Caco-2 (cell line): ENCODE results near the gene TTC33. TPM values are rescaled to one million over a fixed set of nuclear protein-coding genes. Genes with fewer than 3 reads are reported as not detected.
"Not testable (repeated sequence)": the region's sequence is repeated elsewhere in the genome, so short reads cannot be mapped to it uniquely, and the experiment has no call there.

ENCODE experiments used
- BruUV-seq: library from RNA; stranded (reverse); fragments of 400-500 nt; replicated peaks from 2 replicates; lab custom pipeline; 2021; lab: Mats Ljungman, UMichigan
- CTCF ChIA-PET: fragments of 300-600 bp; sonication (Branson Sonifier 250); formaldehyde crosslinking; loops from one replicate; lab custom pipeline; 2022; ENCODE audit warnings: antibody characterized with exemption; lab: Charles Lee
- POLR2A ChIA-PET: fragments of 300-600 bp; sonication (Branson Sonifier 250); formaldehyde crosslinking; loops from one replicate; lab custom pipeline; 2022; ENCODE audit warnings: antibody characterized with exemption; lab: Charles Lee
- DNase-seq, 2 experiments: peaks; one replicate each; pipeline versions ENCODE4 v3.0.0 to v3.0.0-alpha.2; 2020 to 2022
- H3K27me3 ChIP-seq: replicated peaks from 2 replicates; pipeline ENCODE4 v1.6.0; 2011; ENCODE audit warnings: low read length; ENCODE audit not compliant: control insufficient read depth, insufficient read depth
- H3K36me3 ChIP-seq: 2 replicates; pipeline ENCODE4 v1.5.1; 2011; ENCODE audit warnings: low read length; ENCODE audit not compliant: control insufficient read depth, insufficient read depth
- H3K4me1 ChIP-seq: fragments of 250-450 bp; sonication (Bioruptor Pico); 2 replicates; pipeline ENCODE4 v1.5.1; 2020; ENCODE audit warnings: mild to moderate bottlenecking
- H3K4me3 ChIP-seq: 2 replicates; pipeline ENCODE4 v1.5.1; 2011; ENCODE audit warnings: low read depth, mild to moderate bottlenecking, control low read depth, low read length
- H3K9me3 ChIP-seq: fragments of 250-450 bp; sonication (Bioruptor Pico); 2 replicates; pipeline ENCODE4 v1.5.1; 2020; ENCODE audit warnings: mild to moderate bottlenecking, moderate library complexity
- H3K27ac Mint-ChIP-seq: one replicate; pipeline ENCODE4 v1.8.0; 2022; ENCODE audit warnings: mixed read lengths; ENCODE audit not compliant: unreplicated experiment
- H3K27me3 Mint-ChIP-seq: one replicate; pipeline ENCODE4 v1.8.0; 2022; ENCODE audit warnings: mixed read lengths; ENCODE audit not compliant: insufficient read depth, unreplicated experiment
- H3K36me3 Mint-ChIP-seq: one replicate; pipeline ENCODE4 v1.8.0; 2022; ENCODE audit warnings: mild to moderate bottlenecking, mixed read lengths; ENCODE audit not compliant: insufficient read depth, unreplicated experiment
- H3K4me1 Mint-ChIP-seq: one replicate; pipeline ENCODE4 v1.8.0; 2022; ENCODE audit warnings: low read depth, mixed read lengths; ENCODE audit not compliant: unreplicated experiment
- H3K4me3 Mint-ChIP-seq: one replicate; pipeline ENCODE4 v1.8.0; 2022; ENCODE audit warnings: mild to moderate bottlenecking, moderate library complexity, mixed read lengths; ENCODE audit not compliant: unreplicated experiment
- H3K9me3 Mint-ChIP-seq: one replicate; pipeline ENCODE4 v1.8.0; 2022; ENCODE audit warnings: mixed read lengths; ENCODE audit not compliant: unreplicated experiment
- intact Hi-C: fragments of 100-400 bp; cut with micrococcal nuclease; formaldehyde crosslinking; loops from one replicate; pipeline ENCODE4 v1.10.0; 2022; ENCODE audit not compliant: unreplicated experiment
- total RNA-seq: library from RNA; stranded (reverse); gene quantifications from 2 replicates; pipeline ENCODE4 v1.2.3, GENCODE V29; 2022
- TF ChIP-seq, protein P1 (sequence below), 2 experiments: fragments of 200-600 bp in 1 of 2; IDR thresholded peaks; 1 replicate in 1 of 2; 2 replicates in 1 of 2; pipeline versions ENCODE4 v1.5.1 to v1.8.0; 2011 to 2022; ENCODE audit warnings: antibody characterized with exemption in 1 of 2, control low read depth in 1 of 2, inconsistent platforms in 1 of 2, low read depth in 1 of 2, low read length in 1 of 2, mild to moderate bottlenecking in 1 of 2, moderate library complexity in 1 of 2; ENCODE audit not compliant: insufficient read depth in 1 of 2, severe bottlenecking in 1 of 2, unreplicated experiment in 1 of 2

The TTC33 gene
- total RNA-seq, 1 experiment from 2014 or later = 8.6 TPM

- no peak overlapping the region for H3K27ac Mint-ChIP-seq
- H3K9me3 Mint-ChIP-seq = no peaks in the 10 kb centered on the region
- H3K4me1 Mint-ChIP-seq = no peaks in the 10 kb centered on the region
- Histone ChIP-seq H3K4me1 (no peaks in the 10 kb centered on the region), H3K9me3 (no peaks in the 10 kb centered on the region), H3K4me3 (no peak overlapping the region), H3K27me3 (no peaks in the 10 kb centered on the region), H3K36me3 (no peaks in the 10 kb centered on the region)
- H3K27me3 Mint-ChIP-seq = peaks cover 6% of the 10 kb centered on the region
- no TSS peak for BruUV-seq
- no peaks in the 10 kb centered on the region for H3K36me3 Mint-ChIP-seq
- no peak overlapping the region for H3K4me3 Mint-ChIP-seq
- ChIA-PET CTCF (no interaction called here), POLR2A (no interaction called here)
- TF ChIP-seq, protein P1, sequence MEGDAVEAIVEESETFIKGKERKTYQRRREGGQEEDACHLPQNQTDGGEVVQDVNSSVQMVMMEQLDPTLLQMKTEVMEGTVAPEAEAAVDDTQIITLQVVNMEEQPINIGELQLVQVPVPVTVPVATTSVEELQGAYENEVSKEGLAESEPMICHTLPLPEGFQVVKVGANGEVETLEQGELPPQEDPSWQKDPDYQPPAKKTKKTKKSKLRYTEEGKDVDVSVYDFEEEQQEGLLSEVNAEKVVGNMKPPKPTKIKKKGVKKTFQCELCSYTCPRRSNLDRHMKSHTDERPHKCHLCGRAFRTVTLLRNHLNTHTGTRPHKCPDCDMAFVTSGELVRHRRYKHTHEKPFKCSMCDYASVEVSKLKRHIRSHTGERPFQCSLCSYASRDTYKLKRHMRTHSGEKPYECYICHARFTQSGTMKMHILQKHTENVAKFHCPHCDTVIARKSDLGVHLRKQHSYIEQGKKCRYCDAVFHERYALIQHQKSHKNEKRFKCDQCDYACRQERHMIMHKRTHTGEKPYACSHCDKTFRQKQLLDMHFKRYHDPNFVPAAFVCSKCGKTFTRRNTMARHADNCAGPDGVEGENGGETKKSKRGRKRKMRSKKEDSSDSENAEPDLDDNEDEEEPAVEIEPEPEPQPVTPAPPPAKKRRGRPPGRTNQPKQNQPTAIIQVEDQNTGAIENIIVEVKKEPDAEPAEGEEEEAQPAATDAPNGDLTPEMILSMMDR (IDR thresholded peaks at IDR 0.05; ENCODE audit: insufficient read depth in 1 of 2, low read depth in 1 of 2, low read length in 1 of 2, severe bottlenecking in 1 of 2, unreplicated experiment in 1 of 2) = no peak
- intact Hi-C loops = no loop called here
- DNase-seq = no peak
Observed at GRCh38 chr5:40570408-40571129, 185.2 kb downstream of the TTC33 start.

- Histone ChIP-seq H3K9me3 (no peaks in the 10 kb centered on the region), H3K27me3 (no peaks in the 10 kb centered on the region), H3K36me3 (no peaks in the 10 kb centered on the region), H3K4me1 (no peaks in the 10 kb centered on the region), H3K4me3 (no peak overlapping the region)
- Mint-ChIP-seq H3K27ac (no peak overlapping the region), H3K36me3 (no peaks in the 10 kb centered on the region), H3K4me1 (no peaks in the 10 kb centered on the region), H3K9me3 (no peaks in the 10 kb centered on the region), H3K4me3 (no peak overlapping the region), H3K27me3 (peaks cover 12% of the 10 kb centered on the region)
- DNase-seq = no peak
- TF ChIP-seq, protein P1 (IDR thresholded peaks at IDR 0.05; ENCODE audit: insufficient read depth in 1 of 2, low read depth in 1 of 2, low read length in 1 of 2, severe bottlenecking in 1 of 2, unreplicated experiment in 1 of 2) = no peak
- ChIA-PET CTCF (no interaction called here), POLR2A (no interaction called here)
- intact Hi-C loops = no loop called here
- no TSS peak for BruUV-seq
Observed at GRCh38 chr5:40569546-40570270, 186.1 kb downstream of the TTC33 start.

DNA sequence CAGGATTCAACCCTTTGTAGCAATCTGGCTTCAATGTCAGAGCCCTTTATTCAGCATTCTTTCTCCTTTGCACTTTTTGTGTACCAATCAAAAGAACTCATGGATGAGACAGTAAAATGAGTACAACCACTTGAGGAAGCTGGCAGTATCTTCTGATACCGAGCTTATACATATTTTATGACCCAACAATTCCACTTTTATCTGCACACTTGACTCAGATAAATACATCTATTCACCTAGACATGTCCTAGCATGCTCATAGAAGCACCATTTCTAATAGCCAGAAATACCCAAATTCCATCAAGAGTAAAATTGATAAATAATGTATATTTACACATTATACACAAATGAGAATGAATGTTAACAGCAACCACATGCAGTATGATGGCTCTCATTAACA lies 187.2 kb downstream of the TTC33 start:
- BruUV-seq = no TSS peak
- TF ChIP-seq, protein P1 (IDR thresholded peaks at IDR 0.05; ENCODE audit: insufficient read depth in 1 of 2, low read depth in 1 of 2, low read length in 1 of 2, severe bottlenecking in 1 of 2, unreplicated experiment in 1 of 2) = no peak
- intact Hi-C loops = no loop called here
- CTCF ChIA-PET = no interaction called here
- H3K4me3 Mint-ChIP-seq = no peak overlapping the region
- H3K27ac Mint-ChIP-seq = no peak overlapping the region
- POLR2A ChIA-PET = no interaction called here
- H3K9me3 Mint-ChIP-seq = no peaks in the 10 kb centered on the region
- H3K36me3 ChIP-seq = no peaks in the 10 kb centered on the region
- no peak for DNase-seq
- no peaks in the 10 kb centered on the region for H3K4me1 Mint-ChIP-seq
- H3K4me1 ChIP-seq = no peaks in the 10 kb centered on the region
- H3K27me3 Mint-ChIP-seq = peaks cover 9% of the 10 kb centered on the region
- no peaks in the 10 kb centered on the region for H3K27me3 ChIP-seq
- H3K9me3 ChIP-seq = no peaks in the 10 kb centered on the region
- H3K36me3 Mint-ChIP-seq = no peaks in the 10 kb centered on the region
- no peak overlapping the region for H3K4me3 ChIP-seq

DNA sequence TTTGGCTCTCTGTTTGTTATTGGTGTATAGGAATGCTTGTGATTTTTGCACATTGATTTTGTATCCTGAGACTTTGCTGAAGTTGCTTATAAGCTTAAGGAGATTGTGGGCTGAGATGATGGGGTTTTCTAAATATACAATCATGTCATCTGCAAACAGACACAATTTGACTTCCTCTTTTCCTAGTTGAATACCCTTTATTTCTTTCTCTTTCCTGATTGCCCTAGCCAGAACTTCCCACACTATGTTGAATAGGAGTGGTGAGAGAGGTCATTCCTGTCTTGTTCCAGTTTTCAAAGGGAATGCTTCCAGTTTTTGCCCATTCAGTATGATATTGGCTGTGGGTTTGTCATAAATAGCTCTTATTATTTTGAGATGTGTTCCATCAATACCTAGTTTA lies 192.6 kb downstream of the TTC33 start:
- H3K27ac Mint-ChIP-seq, BruUV-seq, H3K4me3 ChIP-seq, CTCF ChIA-PET, H3K4me1 ChIP-seq, H3K27me3 Mint-ChIP-seq, H3K36me3 ChIP-seq, H3K4me3 Mint-ChIP-seq, DNase-seq, H3K9me3 Mint-ChIP-seq, intact Hi-C loops, H3K4me1 Mint-ChIP-seq, H3K36me3 Mint-ChIP-seq, POLR2A ChIA-PET, H3K27me3 ChIP-seq, H3K9me3 ChIP-seq: not testable (repeated sequence)
